Endothelial cell of hepatic sinusoid (primary cell): ENCODE results near the gene ENSA.
"Not testable (repeated sequence)": the region's sequence is repeated elsewhere in the genome, so short reads cannot be mapped to it uniquely, and the experiment has no call there.

ENCODE experiments used
- in situ Hi-C: cut with HindIII; loops from 2 replicates; pipeline ENCODE4 v1.10.0; 2017; ENCODE audit warnings: low sequenced_read_pairs

The ENSA gene

DNA sequence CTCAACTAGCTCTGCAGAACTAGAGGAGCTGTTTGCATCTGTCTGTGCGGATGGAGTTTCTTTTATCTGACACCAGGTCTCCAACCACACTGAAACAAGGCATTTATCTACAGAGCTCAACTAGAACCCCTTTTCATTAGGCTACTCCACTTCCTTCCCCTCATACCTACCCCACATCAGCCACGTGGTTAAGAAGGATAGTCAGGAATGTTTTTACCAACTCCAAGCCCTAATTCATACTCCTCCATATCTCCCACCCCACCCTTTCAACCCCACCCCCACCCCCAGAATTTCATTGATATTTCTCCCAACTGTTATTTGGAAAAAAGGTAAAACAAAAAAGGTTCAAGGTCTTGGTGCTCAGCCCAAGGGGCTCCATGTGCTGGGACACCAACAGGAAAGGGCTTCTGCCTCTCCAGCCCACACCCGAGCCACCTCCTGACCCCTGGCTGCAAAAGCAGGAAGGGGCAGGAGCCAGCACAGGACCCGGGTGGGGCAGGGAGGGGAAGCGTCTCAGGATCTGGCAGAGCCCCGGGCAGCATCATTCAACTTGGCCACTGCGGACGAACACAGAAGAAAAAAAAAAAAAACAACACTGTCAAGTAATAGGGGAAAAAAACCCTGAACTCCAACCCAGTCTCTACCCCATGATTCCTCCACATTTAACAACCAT is 7.0 kb downstream of the ENSA start:
- in situ Hi-C loops: no loop called here

DNA sequence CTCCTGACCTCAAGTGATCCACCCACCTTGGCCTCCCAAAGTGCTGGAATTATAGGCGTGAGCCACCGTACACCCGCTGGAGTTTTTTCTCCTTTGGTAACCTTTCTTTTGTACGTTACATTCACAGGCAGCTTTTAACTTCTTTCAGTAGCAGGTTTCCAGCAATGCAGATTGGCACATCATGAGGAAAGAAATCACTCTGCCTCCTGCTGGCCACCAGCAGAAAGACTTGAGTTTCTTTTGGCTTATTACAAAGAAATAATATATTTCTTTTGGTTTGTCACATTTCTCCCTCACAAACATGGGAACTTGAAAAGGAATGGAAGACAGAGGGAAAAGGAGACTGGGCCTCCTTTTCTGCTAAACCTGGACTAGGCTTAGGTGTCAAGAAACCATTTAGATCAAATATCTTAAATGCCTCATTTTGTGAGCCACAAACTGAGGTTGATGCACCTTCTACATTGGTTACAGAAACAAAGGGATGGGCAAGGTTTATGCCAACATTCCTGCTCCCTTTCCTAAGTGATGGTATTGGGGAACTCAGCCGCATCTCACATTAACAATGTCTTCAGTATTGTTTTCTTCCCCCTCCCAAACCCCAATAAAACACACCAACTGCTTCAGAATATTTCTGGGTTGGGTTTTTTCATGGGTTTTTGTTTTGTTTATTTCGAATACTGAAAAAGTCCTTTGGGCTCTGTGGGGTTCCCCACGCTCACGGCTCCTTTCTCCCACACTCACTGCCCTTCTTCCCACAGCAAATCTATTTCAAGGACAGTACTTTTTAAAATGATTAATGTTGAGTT is 7.7 kb downstream of the ENSA start:
- in situ Hi-C loops: no loop called here

DNA sequence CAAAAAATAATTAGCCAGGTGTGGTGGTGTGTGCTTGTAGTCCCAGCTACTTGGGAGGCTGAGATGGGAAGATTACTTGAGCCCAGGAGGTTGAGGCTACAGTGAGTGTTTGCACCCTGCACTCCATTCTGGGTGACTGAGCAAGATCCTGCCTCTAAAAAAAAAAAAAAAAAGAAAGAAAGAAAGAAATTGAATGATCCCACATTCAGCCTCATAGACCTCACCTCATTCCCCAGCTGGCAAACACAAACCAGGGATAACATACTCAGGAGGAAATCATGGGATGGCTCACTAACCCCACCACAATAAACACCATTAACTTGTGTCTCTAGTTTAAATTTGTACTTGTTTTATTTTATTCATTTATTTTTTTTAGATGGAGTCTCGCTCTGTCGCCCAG is 8.5 kb downstream of the ENSA start:
- in situ Hi-C loops: no loop called here

DNA sequence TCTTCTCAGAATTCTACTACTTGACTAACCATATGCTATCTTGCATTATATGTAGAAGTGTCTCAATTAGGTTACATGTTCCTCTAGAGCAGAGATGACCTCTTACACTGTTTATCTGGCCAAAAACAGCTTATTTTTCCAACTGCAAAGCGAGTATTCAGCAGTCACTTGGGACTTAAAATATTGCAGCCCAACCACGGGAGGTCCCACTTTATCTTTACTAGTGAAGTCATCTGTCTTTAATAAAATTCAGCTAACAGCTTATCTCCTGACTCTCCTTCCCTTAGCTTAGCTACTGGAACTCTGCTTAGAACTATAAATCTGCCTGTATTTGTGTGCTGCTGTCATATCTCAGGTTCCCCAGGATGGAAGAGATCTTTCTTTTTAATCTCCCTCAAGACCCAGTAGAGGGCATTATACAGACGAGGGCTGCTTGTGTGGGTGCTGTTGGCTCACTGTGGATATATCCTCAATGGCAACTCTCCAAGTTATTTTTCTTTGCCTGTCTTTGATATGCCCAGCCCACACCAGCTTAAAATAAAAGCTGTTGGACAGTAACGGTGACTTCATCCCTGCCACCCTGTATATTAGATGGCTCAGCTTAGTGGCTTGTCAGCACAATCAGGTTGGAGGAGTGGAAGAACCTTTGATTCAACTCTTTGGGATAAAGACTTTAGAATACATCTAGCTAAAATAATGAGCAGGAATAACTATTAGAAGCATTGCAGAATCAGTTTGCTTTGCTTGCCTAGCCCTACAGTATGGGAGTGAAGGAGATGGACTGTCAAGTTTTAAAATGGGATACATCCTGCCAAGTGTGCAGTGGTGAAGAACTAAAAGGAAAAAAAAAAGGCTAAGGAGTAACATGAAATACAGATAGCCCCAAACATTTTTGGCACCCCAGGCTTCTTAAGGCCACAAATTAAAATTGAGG is 9.6 kb downstream of the ENSA start:
- in situ Hi-C loops: no loop called here

DNA sequence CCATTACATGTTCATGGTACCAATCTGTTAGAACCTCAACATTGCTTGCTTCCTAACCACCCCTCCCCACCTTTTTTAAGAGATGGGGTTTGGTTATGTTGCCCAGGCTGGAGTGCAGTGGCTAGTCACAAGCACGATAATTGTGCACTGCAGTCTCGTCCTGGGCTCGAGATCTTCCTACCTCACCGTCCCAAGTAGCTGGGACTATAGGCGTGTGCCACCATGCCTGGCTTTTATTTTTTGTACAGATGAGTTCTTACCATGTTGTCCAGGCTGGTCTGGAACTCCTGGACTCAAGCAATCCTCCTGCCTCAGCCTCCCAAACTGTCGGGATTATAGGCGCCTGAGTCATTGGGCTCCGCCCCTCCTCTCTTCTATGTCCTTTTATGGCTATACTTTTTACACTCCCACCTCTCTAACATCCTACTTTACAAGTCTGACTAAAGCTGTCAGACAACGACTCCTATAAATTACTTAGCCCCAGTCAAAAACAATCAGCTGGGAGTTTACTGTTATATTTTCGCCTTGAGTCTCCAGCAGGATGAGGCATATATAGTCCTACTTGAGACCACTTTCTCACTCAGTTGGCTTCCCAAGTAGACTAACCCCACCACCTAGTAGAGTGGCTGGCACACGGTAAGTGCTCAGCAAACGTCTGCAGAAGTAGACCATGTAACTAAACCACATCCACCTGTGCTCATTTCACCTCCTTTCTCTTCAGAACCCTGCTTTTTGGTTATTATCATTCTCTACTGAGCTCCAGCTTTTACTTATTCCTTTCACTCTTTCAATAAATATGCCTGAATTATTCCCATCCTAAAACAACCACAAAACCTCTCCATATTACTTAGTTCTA is 13.8 kb downstream of the ENSA start:
- in situ Hi-C loops: no loop called here

DNA sequence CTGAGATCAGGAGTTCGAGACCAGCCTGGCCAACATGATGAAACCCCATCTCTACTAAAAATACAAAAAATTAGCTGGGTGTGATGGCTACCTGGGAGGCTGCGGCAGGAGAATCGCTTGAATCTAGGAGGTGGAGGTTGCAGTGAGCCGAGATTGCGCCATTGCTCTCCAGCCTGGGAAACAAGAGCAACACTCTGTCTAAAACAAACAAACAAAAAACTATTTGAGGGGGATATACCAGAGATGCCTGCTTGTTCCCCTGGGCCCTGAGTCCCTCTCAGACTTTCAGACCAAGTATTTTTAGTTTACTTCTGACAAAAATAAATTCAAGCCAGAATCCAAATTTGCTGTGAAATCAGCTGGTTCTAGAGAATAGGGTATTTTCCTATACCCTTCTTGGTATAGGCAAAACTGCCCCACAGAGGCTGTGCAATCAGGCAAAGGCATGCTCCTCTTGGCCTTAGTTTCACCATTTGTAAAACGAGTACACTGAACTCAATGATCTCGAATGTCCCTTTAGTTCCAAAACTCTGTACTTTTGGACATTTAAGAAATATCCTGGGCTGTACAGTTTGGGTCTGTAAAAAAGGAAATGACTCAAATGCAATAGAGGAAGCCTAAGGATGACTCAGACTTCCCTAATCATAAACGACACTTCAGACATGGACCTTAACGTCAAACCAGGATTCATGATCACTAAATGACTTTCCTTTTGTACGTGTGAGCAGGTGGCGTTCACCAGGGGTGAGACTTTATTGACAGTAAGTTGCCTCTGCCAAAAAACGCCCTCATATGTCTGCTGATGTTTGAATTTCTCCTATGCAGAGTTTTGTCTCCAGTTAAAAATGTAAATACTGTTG is 16.1 kb downstream of the ENSA start:
- in situ Hi-C loops: no loop called here

DNA sequence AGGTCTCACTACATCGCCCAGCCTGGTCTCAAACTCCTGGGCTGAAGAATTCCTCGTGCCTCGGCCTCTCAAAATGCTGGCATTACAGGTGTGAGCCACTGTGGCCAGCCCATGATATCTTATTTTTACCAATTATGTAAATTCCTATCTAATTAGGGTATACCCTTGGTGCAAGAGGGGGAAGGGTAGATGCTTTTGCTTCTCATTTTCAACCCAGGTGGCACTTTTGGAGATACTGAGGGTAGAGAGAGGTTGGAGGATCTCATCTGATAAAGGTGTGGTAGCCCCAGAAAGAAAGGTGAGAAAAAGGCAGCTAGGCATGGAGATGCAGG is 17.4 kb downstream of the ENSA start:
- in situ Hi-C loops: no loop called here

DNA sequence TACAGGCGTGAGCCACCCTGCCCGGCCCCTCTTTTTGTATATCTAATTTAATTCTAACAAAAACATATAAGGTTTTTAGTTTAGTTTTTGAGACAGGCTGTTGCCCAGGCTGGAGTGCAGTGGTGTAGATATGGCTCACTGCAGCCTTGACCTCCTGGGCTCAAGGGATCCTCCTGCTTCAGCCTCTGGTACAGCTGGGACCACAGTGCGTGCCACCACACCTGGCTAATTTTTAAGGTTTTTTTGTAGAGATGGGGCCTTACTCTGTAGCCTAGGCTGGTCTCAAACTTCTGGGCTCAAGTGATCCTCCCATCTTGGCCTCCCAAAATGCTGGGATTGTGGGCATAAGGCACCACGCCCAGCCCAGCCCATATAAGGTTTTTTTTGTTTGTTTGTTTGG is 18.8 kb downstream of the ENSA start:
- in situ Hi-C loops: no loop called here

DNA sequence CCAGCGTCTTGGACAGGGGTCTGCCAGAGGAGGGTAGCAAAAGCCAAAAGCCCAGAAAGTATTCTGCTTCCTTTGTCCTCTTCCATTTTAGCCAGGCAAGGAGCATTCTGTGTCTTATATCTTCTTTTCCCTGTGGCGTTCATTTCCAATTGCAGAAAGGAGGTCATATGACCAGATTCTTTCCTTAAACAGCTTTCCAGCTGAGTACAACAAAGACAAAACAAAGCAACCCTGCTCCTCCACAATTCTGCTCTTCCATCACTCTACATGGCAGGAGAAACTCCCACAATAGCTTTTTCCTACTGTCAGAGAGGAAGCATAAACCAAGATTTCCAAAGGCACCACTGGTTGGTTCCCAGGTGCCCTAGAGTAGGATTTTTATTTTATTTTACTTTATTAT is 19.7 kb downstream of the ENSA start:
- in situ Hi-C loops: no loop called here

DNA sequence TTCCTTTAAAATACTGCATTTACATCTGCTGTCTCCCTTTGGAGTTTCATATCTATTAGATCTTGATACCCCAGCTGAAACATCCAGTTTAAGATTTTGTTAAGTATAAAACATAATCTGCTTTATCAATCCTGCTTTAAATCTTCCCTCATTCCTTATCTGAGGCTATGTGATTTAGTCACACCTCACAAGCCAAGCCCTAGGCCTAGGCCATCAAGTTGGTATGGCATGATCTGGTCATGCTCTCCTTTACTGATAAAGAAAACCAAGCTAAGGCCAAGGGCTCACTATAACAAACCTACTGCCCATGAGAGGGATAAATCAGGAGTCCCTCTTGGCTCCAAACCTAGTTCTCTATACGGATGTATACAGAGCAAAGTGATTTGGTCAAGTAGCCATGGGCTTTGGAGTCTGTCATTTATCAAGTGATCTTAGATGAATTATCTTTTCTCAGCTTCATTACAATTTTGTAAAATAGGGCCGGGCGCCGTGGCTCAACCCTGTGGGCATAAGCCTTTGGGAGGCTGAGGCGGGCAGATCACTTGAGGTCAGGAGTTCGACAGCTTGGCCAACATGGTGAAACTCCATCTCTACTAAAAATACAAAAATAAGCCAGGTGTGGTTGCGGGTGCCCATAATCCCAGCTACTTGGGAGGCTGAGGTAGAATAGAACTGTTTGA is 22.8 kb downstream of the ENSA start:
- in situ Hi-C loops: no loop called here

DNA sequence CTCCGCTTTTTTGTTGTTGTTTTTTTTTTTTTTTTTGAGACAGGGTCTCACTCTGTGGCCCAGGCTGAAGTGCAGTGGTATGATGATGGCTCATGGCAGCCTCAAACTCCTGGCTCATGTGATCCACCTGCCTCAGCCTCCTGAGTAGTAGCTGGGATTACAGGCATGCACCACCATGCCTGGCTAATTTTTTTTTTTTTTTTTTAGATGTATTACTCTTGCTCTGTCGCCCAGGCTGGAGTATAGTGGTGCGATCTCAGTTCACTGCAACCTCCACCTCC is 24.0 kb downstream of the ENSA start:
- in situ Hi-C loops: not testable (repeated sequence)

DNA sequence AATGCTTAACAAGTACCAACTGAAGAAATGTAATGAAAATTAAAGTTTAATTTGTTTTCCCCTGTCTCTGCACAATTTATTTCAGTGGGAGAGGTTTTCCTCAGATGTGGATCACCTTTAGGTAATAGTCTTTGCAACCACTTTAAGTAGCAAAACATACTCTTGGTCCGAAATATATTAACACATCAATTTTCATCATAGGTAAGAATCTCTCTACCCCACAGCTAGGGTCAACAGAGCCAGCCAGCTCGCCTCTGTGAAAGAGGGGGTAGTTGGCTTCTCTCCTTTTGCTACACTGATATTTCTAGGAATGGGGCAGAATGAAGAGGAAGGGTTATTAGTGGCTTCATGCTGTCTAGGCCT is 25.2 kb downstream of the ENSA start:
- in situ Hi-C loops: no loop called here

DNA sequence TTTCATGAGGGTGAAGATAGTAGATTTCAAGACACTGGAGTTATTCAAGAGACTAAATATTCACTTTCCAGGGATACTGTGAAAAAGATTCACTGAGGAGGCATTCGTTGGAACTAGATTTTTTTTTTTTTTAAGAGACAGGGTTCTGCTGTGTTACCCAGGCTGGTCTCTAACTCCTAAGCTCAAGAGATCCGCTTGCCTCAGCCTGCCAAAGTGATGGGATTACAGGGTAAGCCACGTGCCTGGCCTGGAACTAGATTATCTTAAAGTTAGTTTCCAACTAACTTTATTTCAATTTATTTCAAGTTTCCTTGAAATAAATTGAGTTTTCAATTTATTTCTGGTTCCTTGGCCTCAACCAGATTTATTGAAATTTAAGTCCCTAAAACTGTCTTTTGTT is 25.7 kb downstream of the ENSA start:
- in situ Hi-C loops: no loop called here

DNA sequence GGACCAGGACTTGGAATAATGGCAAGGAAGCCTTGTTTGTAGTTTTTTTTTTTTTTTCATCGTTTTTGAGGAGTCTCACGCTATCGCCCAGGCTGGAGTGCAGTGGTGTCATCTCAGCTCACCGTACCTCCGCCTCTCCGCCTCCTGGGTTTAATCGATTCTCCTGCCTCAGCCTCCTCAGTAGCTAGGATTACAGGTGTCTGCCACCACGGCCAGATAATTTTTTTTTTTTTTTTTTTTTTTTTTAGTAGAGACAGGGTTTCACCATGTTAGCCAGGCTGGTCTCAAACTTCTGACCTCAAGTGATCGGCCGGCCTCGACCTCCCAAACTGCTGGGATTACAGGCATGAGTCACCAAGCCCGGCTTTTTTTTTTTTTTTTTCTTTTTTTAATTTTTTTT is 27.0 kb downstream of the ENSA start:
- in situ Hi-C loops: not testable (repeated sequence)

DNA sequence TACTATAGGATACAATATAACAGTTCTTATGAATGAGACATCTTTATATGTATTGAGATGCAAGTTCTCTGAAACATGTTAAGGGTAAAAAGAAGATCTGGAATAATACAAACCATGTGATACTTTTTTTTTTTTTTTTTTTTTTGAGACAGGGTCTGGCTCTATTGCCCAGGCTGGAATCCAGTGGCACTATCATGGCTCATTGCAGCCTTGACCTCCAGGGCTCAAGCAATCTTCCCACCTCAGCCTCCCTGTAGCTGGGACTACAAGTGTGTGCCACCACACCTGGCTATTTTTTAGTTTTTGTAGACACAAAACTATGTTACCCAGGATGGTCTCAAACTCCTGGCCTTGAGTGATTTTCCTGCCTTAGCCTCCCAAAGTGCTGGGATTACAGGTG is 27.9 kb downstream of the ENSA start:
- in situ Hi-C loops: no loop called here

DNA sequence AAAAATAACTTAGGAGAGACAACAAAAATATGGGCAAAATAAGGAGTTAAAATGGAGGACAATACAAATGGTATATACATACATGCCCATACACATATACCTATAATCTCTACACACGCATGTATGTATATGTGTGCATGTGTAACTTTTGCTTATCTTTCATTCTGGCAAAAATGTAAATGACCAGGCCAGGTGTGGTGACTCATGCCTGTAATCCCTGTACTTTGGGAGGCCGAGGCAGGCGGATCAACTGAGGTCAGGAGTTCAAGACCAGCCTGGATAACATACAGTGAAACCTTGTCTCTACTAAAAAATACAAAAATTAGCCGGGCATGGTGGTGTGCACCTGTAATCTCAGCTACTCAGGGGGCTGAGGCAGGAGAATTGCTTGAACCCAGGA is 31.1 kb downstream of the ENSA start:
- in situ Hi-C loops: not testable (repeated sequence)

DNA sequence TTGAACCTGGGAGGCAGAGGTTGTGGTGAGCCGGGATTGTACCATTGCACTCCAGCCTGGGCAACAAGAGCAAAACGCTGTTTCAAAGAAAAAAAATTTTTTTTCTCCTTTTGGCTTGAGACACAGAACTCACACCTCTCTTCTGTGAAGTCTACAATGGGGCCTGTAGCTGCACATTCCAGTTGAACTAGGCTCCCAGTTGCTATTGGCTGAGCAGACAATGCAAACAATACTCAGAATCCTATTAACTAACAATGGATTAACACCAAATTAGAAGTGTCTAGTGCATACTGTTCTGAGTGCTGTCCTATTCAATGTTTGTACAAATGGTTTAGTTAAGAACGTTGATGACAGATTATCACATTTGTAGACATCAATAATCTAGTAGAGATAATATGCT is 32.4 kb downstream of the ENSA start:
- in situ Hi-C loops: no loop called here

DNA sequence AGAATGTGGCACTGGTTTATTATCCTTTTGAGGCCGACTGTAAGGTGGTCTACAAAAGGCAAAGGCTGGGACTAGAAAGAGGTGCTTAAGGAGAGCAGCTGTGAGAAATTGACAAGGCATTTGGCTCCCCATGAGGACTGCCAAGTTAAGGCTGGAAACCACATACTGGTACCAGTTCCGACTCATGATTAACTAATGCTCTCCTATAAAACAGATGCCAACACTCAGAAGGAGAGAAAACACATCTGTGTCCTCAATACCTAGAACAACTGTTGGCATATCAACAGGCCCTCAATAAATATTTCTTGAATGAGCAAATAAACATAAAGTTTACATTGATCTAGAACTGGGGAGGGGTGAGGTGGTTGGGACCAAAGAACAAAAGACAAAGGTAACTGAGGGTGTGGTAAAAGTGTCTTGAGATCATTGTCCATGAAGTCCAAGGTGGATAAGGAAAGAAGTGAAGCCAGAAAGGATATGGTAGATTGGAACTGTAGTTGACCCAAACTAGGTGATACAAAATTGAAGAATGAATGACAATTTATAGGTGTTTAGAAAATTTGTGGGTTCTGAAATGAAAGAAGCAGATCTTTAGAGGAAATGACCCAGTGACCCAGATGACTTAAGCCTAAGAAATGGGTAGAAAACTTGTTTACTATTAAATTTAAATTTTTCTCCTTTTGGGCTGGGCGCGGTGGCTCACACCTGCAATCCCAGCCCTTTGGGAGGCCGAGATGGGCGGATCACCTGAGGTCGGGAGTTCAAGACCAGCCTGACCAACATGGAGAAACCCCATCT is 33.1 kb downstream of the ENSA start:
- in situ Hi-C loops: no loop called here

DNA sequence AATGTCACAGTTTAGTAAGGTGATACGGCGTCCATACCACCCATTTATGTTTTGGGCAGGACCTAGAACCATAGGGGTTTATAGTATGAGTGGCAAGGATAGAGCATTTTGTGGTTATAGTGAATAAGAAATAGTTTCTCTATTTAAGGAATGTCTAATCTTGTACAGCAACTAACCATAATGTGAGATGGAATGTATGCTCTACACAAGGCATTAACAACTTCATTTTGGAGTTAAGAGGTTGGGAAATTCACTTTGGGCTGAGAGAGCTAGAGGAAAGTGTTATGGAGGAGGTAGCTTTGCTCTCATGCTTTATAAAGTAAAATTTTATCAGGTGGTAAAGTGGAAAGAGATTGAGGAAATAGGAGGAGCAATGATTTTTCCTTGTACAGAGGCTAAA is 47.0 kb downstream of the ENSA start:
- in situ Hi-C loops: no loop called here
